ENCODE results near the gene MAD2L2.

Gene MAD2L2

GRCh38 chr1:11671544-11672286 lies 9.2 kb downstream of the MAD2L2 start:
- Histone ChIP-seq H3K4me1 (ENCODE audit: low read length) (no peaks in the 10 kb centered on the region), H3K79me2 (ENCODE audit: low read length) (no peaks in the 10 kb centered on the region), H3F3A (ENCODE audit: insufficient read depth, low read length) (no peaks in the 10 kb centered on the region), H3K27me3 (replicated peaks; ENCODE audit: insufficient read depth, low read length) (no peaks in the 10 kb centered on the region), H3K4me2 (ENCODE audit: low read depth, low read length) (no peak overlapping the region), H3K36me3 (replicated peaks; ENCODE audit: insufficient read depth, low read length) (no peaks in the 10 kb centered on the region), H2AFZ (ENCODE audit: low read length) (no peak overlapping the region), H3K4me3 (ENCODE audit: low read length) (no peak overlapping the region), H3K9ac (ENCODE audit: low read length) (no peak overlapping the region), H4K20me1 (ENCODE audit: insufficient read depth, low read length) (no peaks in the 10 kb centered on the region), H3K27ac (ENCODE audit: low read length) (no peak overlapping the region), H3K9me3 (replicated peaks; ENCODE audit: insufficient read depth, low read length) (no peaks in the 10 kb centered on the region), H3K9me2 (replicated peaks; ENCODE audit: insufficient read depth, low read length) (no peaks in the 10 kb centered on the region)
- no peak for DNase-seq
- no peak for TF ChIP-seq EZH2 (optimal IDR thresholded peaks at IDR 0.05; ENCODE audit: low read depth, low read length)
- no peak for TF ChIP-seq CTCF (IDR thresholded peaks at IDR 0.05; ENCODE audit: low read length)
- TF ChIP-seq EZH2phosphoT487 (IDR thresholded peaks at IDR 0.05; ENCODE audit: low read length): no peak

GRCh38 chr1:11671205-11671543 lies 9.8 kb downstream of the MAD2L2 start:
- no peaks in the 10 kb centered on the region for H4K20me1 ChIP-seq (ENCODE audit: insufficient read depth, low read length)
- no peak for DNase-seq
- H3K9me3 ChIP-seq (replicated peaks; ENCODE audit: insufficient read depth, low read length): no peaks in the 10 kb centered on the region
- H3K4me1 ChIP-seq (ENCODE audit: low read length): no peaks in the 10 kb centered on the region
- no peak overlapping the region for H2AFZ ChIP-seq (ENCODE audit: low read length)
- H3K79me2 ChIP-seq (ENCODE audit: low read length): no peaks in the 10 kb centered on the region
- H3K4me2 ChIP-seq (ENCODE audit: low read depth, low read length): no peak overlapping the region
- H3K36me3 ChIP-seq (replicated peaks; ENCODE audit: insufficient read depth, low read length): no peaks in the 10 kb centered on the region
- no peaks in the 10 kb centered on the region for H3K27me3 ChIP-seq (replicated peaks; ENCODE audit: insufficient read depth, low read length)
- no peak overlapping the region for H3K27ac ChIP-seq (ENCODE audit: low read length)
- H3K4me3 ChIP-seq (ENCODE audit: low read length): no peak overlapping the region
- no peaks in the 10 kb centered on the region for H3K9me2 ChIP-seq (replicated peaks; ENCODE audit: insufficient read depth, low read length)
- no peak for TF ChIP-seq CTCF (IDR thresholded peaks at IDR 0.05; ENCODE audit: low read length)
- no peak for TF ChIP-seq EZH2phosphoT487 (IDR thresholded peaks at IDR 0.05; ENCODE audit: low read length)
- no peak for TF ChIP-seq EZH2 (optimal IDR thresholded peaks at IDR 0.05; ENCODE audit: low read depth, low read length)
- H3F3A ChIP-seq (ENCODE audit: insufficient read depth, low read length): no peaks in the 10 kb centered on the region
- H3K9ac ChIP-seq (ENCODE audit: low read length): no peak overlapping the region

- H2AFZ ChIP-seq (ENCODE audit: low read length): no peak overlapping the region
- no peaks in the 10 kb centered on the region for H3K4me1 ChIP-seq (ENCODE audit: low read length)
- H3K79me2 ChIP-seq (ENCODE audit: low read length): no peaks in the 10 kb centered on the region
- no peaks in the 10 kb centered on the region for H3F3A ChIP-seq (ENCODE audit: insufficient read depth, low read length)
- H3K27me3 ChIP-seq (replicated peaks; ENCODE audit: insufficient read depth, low read length): no peaks in the 10 kb centered on the region
- H3K27ac ChIP-seq (ENCODE audit: low read length): no peak overlapping the region
- H3K9me2 ChIP-seq (replicated peaks; ENCODE audit: insufficient read depth, low read length): no peaks in the 10 kb centered on the region
- H3K9me3 ChIP-seq (replicated peaks; ENCODE audit: insufficient read depth, low read length): no peaks in the 10 kb centered on the region
- H3K9ac ChIP-seq (ENCODE audit: low read length): no peak overlapping the region
- TF ChIP-seq EZH2 (optimal IDR thresholded peaks at IDR 0.05; ENCODE audit: low read depth, low read length) (no peak), EZH2phosphoT487 (IDR thresholded peaks at IDR 0.05; ENCODE audit: low read length) (no peak), CTCF (IDR thresholded peaks at IDR 0.05; ENCODE audit: low read length) (no peak)
- H4K20me1 ChIP-seq (ENCODE audit: insufficient read depth, low read length): no peaks in the 10 kb centered on the region
- H3K36me3 ChIP-seq (replicated peaks; ENCODE audit: insufficient read depth, low read length): no peaks in the 10 kb centered on the region
- no peak for DNase-seq
- H3K4me3 ChIP-seq (ENCODE audit: low read length): no peak overlapping the region
- H3K4me2 ChIP-seq (ENCODE audit: low read depth, low read length): no peak overlapping the region
These were observed 10.2 kb downstream of the MAD2L2 start for GRCh38 chr1:11670747-11671146.

Measured in MM.1S (cell line).